Osteoblast (primary cell): ENCODE results near the gene HOXB2. TPM values are rescaled to one million over a fixed set of nuclear protein-coding genes. Genes with fewer than 3 reads are reported as not detected.

Experiments used
- DNase-seq: peaks from one replicate; pipeline ENCODE4 v3.0.0; 2011; ENCODE audit warnings: low spot score, mixed read lengths; ENCODE audit not compliant: insufficient read length; ENCODE audit errors: missing footprints
- H2AFZ ChIP-seq: 2 replicates; pipeline ENCODE4 v1.6.0; 2011; ENCODE audit warnings: mild to moderate bottlenecking, low read length
- H3K27ac ChIP-seq: 2 replicates; pipeline ENCODE4 v1.5.1; 2011; ENCODE audit warnings: mild to moderate bottlenecking, low read depth, low read length, moderate library complexity
- H3K27me3 ChIP-seq: 2 replicates; pipeline ENCODE4 v1.6.0; 2012; ENCODE audit warnings: mild to moderate bottlenecking, control low read depth, inconsistent platforms, low read length, moderate library complexity; ENCODE audit not compliant: insufficient read depth
- H3K36me3 ChIP-seq: 2 replicates; pipeline ENCODE4 v1.5.1; 2011; ENCODE audit warnings: mild to moderate bottlenecking, low read length, control low read depth, moderate library complexity; ENCODE audit not compliant: insufficient read depth
- H3K4me1 ChIP-seq: 2 replicates; pipeline ENCODE4 v1.5.1; 2011; ENCODE audit warnings: mild to moderate bottlenecking, low read length, control low read depth, moderate library complexity; ENCODE audit not compliant: insufficient read depth
- H3K4me2 ChIP-seq: 2 replicates; pipeline ENCODE4 v1.6.0; 2011; ENCODE audit warnings: mild to moderate bottlenecking, low read length; ENCODE audit not compliant: insufficient read depth
- H3K4me3 ChIP-seq: fragments of 200-600 bp; sonication (generic); 3 replicates; pipeline ENCODE4 v1.5.1; 2012; ENCODE audit warnings: mild to moderate bottlenecking, low read length, inconsistent platforms; ENCODE audit not compliant: insufficient read depth
- H3K79me2 ChIP-seq: 2 replicates; pipeline ENCODE4 v1.6.0; 2012; ENCODE audit warnings: mild to moderate bottlenecking, low read length, control low read depth, inconsistent platforms; ENCODE audit not compliant: insufficient read depth
- H3K9me3 ChIP-seq: 2 replicates; pipeline ENCODE4 v1.5.1; 2011; ENCODE audit warnings: low read depth, low read length, control low read depth
- H4K20me1 ChIP-seq: 2 replicates; pipeline ENCODE4 v1.6.0; 2012; ENCODE audit warnings: mild to moderate bottlenecking, low read length, control low read depth; ENCODE audit not compliant: insufficient read depth
- total RNA-seq: library from RNA; depleted of rRNA; stranded (reverse); fragments of >200 nt; gene quantifications from 2 replicates; pipeline ENCODE4 v1.2.3, GENCODE V29; 2012
- TF ChIP-seq, protein P1 (sequence below): IDR thresholded peaks from 2 replicates; pipeline ENCODE4 v1.5.1; 2011; ENCODE audit warnings: mild to moderate bottlenecking, low read depth, low read length, moderate library complexity; ENCODE audit errors: extremely low read depth

The HOXB2 gene
- total RNA-seq, 1 donor, result 3.3 TPM

DNA sequence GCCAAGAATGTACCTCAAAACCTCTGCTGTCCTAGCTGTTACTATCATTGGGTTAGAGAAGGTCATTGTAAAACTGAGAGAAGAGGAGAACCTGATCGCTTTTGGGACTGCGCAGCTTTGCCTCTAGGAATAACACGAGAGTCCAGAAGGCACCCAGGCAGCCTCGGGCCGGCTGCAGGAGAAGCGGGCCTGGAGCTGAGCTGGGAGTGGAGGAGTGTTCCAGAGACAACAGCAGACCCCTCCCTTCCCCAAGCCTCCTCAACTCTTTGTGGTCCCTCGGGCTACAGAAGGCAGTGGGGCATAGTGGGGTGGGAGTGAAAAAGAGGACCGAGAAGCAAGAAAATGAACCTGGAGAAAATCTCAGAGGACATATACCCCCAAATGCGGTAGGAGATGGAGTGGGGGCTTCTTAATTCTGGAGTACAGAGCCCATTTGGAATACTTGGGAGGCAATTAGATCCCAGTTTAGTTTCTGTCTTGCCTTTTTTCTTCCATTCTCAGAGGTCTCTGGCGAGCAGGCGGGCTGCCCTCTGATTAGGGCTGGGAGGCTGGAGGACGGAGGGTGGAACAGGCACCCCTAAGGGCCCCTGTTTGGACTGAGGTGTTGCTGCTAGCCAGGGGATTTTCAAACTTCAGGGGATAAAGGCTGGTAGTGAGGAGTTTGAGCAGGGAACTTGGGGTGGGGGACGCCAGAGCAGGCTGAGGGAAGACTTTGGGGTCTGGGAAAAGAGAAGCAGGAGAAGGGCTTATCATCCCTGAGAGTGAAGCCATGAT, 13.3 kb upstream of the HOXB2 start:
- H3K4me3 ChIP-seq, result no peak overlapping the region

DNA sequence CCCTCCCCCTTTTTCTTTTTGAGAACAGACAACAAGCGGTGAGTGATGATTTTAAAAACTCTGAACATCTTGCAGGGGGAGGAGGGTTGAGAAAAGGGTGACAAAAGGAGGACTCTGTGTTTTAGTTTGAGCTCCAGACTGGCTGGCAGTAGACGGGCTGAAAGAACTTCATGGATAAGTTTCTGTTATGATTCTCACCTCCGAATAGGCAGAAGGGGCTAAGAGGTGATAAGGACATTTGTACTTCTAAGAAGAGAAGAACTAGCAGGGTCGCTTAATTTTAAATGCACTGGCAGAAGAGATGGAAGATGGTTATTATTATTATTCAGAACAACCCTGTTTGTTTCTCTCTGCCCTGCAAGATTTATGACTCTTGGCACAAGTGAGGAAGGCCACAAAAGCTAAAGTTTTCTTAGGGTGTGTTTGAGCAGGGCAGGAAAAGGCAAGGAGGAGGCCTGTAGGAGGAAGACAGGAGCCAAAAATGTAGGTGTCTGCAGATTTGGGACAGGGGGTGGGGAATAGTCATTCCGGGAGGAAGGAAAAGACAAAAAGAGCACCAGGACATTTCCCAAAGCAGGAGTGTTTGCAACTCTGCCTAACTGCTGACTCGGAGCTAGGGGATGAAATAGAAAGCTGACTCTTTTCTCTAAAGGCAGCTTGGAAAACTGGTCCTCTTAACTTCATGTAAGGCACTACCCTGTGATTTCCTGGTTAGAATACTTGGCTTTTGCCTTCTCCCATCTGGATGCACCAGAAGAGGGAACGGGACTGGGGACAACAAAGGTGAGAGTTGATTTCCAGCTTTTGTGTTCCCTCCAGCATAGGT, 11.9 kb upstream of the HOXB2 start:
- Histone ChIP-seq H2AFZ (no peak overlapping the region), H3K79me2 (no peaks in the 10 kb centered on the region), H4K20me1 (no peaks in the 10 kb centered on the region), H3K27me3 (peaks cover 84% of the 10 kb centered on the region), H3K4me2 (no peak overlapping the region), H3K4me3 (no peak overlapping the region), H3K9me3 (no peaks in the 10 kb centered on the region), H3K27ac (no peak overlapping the region), H3K36me3 (no peaks in the 10 kb centered on the region), H3K4me1 (no peaks in the 10 kb centered on the region)
- no peak for DNase-seq
- TF ChIP-seq, protein P1, sequence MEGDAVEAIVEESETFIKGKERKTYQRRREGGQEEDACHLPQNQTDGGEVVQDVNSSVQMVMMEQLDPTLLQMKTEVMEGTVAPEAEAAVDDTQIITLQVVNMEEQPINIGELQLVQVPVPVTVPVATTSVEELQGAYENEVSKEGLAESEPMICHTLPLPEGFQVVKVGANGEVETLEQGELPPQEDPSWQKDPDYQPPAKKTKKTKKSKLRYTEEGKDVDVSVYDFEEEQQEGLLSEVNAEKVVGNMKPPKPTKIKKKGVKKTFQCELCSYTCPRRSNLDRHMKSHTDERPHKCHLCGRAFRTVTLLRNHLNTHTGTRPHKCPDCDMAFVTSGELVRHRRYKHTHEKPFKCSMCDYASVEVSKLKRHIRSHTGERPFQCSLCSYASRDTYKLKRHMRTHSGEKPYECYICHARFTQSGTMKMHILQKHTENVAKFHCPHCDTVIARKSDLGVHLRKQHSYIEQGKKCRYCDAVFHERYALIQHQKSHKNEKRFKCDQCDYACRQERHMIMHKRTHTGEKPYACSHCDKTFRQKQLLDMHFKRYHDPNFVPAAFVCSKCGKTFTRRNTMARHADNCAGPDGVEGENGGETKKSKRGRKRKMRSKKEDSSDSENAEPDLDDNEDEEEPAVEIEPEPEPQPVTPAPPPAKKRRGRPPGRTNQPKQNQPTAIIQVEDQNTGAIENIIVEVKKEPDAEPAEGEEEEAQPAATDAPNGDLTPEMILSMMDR, result no peak

More for the DNA sequence above, 13.3 kb upstream of the HOXB2 start:
- Histone ChIP-seq H3K4me2 (no peak overlapping the region), H3K9me3 (no peaks in the 10 kb centered on the region), H3K4me1 (no peaks in the 10 kb centered on the region), H3K79me2 (no peaks in the 10 kb centered on the region), H3K36me3 (no peaks in the 10 kb centered on the region), H3K27me3 (peaks cover 85% of the 10 kb centered on the region), H2AFZ (no peak overlapping the region), H4K20me1 (no peaks in the 10 kb centered on the region), H3K27ac (no peak overlapping the region)
- TF ChIP-seq, protein P1, result no peak
- DNase-seq, result no peak

DNA sequence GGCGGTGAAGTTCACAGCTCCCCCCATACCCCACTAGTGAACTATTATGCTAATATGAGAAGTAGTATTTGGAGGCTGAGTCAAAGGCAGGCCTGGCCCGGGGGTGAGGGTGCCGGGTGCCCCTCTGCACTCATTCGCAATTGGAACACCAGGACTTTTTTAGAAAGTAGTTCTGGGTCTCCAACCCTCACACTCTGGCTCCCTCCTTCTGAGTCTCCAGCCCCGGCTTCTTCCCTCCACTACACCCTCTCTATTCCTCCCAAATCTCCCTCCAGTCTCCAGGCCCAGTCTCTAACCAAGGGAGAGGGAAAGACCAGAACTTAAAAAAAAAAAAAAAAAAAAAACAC, 11.3 kb upstream of the HOXB2 start:
- no peak for DNase-seq
- Histone ChIP-seq H3K79me2 (no peaks in the 10 kb centered on the region), H2AFZ (no peak overlapping the region), H3K36me3 (no peaks in the 10 kb centered on the region), H3K4me2 (no peak overlapping the region), H3K4me3 (no peak overlapping the region), H3K27ac (no peak overlapping the region), H3K4me1 (no peaks in the 10 kb centered on the region), H3K9me3 (no peaks in the 10 kb centered on the region), H3K27me3 (peaks cover 85% of the 10 kb centered on the region), H4K20me1 (no peaks in the 10 kb centered on the region)
- TF ChIP-seq, protein P1, result no peak
